Pancreas (tissue), 10 donors: ENCODE measurements around the gene LRSAM1. TPM values are rescaled to one million over a fixed set of nuclear protein-coding genes. Genes with fewer than 3 reads are reported as not detected.

Source experiments
- ATAC-seq, 4 donors: fragments of 200-7000 bp; cut with Tn5 transposase; one replicate each; pipeline versions ENCODE4 v1.8.0 to v1.9.1; 2020; ENCODE audit warnings: mild to moderate bottlenecking in 4 of 4, moderate library complexity in 4 of 4
- DNase-seq, 6 donors: peaks; one replicate each; pipeline ENCODE4 v3.0.0-alpha.2; 2020
- FAIRE-seq: peaks from 2 replicates; lab custom pipeline; 2012; peaks lifted over from hg19 to GRCh38; lab: Jason Lieb, UNC
- H3K27ac ChIP-seq, 4 donors: fragments of 200-600 bp; sonication (generic); 1 replicate in 3 of 4; 2 replicates in 1 of 4; pipeline versions ENCODE4 v1.5.0 to v1.8.0; 2020
- H3K27me3 ChIP-seq, 4 donors: fragments of 200-600 bp; one replicate each; pipeline ENCODE4 v1.8.0; 2021
- H3K36me3 ChIP-seq, 3 donors: fragments of 200-600 bp; sonication (generic) in 1 of 3; one replicate each; pipeline versions ENCODE4 v1.5.0 to v1.8.0; 2020 to 2021
- H3K4me1 ChIP-seq, 3 donors: fragments of 200-600 bp; one replicate each; pipeline ENCODE4 v1.8.0; 2021
- H3K4me3 ChIP-seq, 4 donors: fragments of 200-600 bp; sonication (generic) in 2 of 4; one replicate each; pipeline versions ENCODE4 v1.5.0 to v1.8.0; 2020 to 2021
- H3K9me3 ChIP-seq, 4 donors: fragments of 200-600 bp; one replicate each; pipeline ENCODE4 v1.8.0; 2021
- WGBS, 2 donors: extraction: QIAGEN DNeasy Blood & Tissue Kit; methylation state at CpG; one replicate each; pipeline ENCODE4 v1.1.7; 2013; 5-methylcytosine and 5-hydroxymethylcytosine counted together
- intact Hi-C, 3 donors: fragments of 100-400 bp; cut with DNase I; formaldehyde crosslinking; loops; one replicate each; pipeline versions ENCODE4 v1.11.1 to v1.14.2; 2022
- polyA plus RNA-seq, 2 donors: library from polyadenylated mRNA; stranded (reverse); fragments of 200-250 nt; gene quantifications; one replicate each; pipeline ENCODE4 v1.2.3, GENCODE V29; 2013
- total RNA-seq, 6 donors: library from RNA; stranded (reverse); fragmentation: NEBNext Ultra II Directional in 4 of 6; extraction: Animal tissue kit (Norgen Biotek cat#: 25700) in 4 of 6; gene quantifications; one replicate each; pipeline versions ENCODE4 v1.2.1 to v1.2.4, GENCODE V29; 2021 to 2023
- TF ChIP-seq, protein P1 (sequence below), 4 donors: fragments of 200-600 bp; sonication (generic) in 3 of 4; IDR thresholded peaks; one replicate each; pipeline versions ENCODE4 v1.5.0 to v1.8.0; 2021; ENCODE audit warnings: antibody characterized with exemption in 4 of 4
- donor health status: healthy with polysubstance abuse.
- donor health status: DM: no; HTN: no; CAD: no; lungs with moderate emphysema.
- donor health status: DM: no; HTN: no; CAD: no.
- donor health status: control.
- donor health status: control.
- donor health status: Bipolar disorder and iron deficiency.
- donor health status: DM: yes; HTN: yes; CAD: no.
- donor health status: DM: no; HTN: no; CAD: no.
- donor health status: DM: no; HTN: no; CAD: no.
- donor health status: DM: yes; HTN: yes; CAD: no.

Gene LRSAM1
- total and polyA plus RNA-seq, 8 donors = 4.3 to 24.9 (median 7.7) TPM

DNA sequence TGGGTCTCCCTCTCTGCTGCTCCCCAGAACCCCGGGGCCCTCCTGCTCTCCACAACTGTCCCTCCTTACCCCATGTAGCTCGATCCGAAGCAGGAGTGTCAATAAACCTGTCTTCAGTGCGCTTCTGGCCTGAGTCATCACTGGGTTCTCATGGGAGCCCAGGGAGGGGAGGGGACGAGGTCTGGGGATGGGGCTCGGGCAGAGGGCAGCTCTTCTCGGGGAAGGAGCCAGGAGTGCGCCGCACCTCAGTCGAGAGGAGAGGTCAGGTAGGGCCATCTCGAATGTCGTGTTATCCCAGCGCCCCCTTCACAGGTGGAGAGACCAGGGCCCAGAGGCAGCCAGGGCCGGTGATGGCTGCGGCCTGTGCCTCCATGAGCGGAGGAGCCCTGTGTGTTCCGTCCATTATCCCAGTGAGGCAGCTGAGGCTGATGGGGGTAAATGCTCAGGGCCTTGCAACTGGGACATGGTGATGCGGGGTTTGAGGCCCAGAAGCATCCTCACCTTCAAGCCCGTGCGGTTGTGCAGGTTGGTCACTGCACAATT is 52.1 kb downstream of the LRSAM1 start:
- no peak for FAIRE-seq
- ATAC-seq = no peak
- DNase-seq = no peak
- no peak overlapping the region for H3K4me3 ChIP-seq
- no peaks in the 10 kb centered on the region for H3K4me1 ChIP-seq
- peaks cover 8 to 49% (median 34%) of the 10 kb centered on the region in 3 donors for H3K36me3 ChIP-seq
- no peaks in the 10 kb centered on the region for H3K27me3 ChIP-seq
- intact Hi-C loops = loop anchor here in 2 of 3 donors (5.0 to 10.0 kb wide), 2 partner anchors 81 to 84 kb away; no protein-coding TSS in a partner anchor
- H3K9me3 ChIP-seq = no peaks in the 10 kb centered on the region
- WGBS, 2 donors = 88 to 89% methylated on average over 20 of the region's 20 CpGs
- TF ChIP-seq, protein P1, sequence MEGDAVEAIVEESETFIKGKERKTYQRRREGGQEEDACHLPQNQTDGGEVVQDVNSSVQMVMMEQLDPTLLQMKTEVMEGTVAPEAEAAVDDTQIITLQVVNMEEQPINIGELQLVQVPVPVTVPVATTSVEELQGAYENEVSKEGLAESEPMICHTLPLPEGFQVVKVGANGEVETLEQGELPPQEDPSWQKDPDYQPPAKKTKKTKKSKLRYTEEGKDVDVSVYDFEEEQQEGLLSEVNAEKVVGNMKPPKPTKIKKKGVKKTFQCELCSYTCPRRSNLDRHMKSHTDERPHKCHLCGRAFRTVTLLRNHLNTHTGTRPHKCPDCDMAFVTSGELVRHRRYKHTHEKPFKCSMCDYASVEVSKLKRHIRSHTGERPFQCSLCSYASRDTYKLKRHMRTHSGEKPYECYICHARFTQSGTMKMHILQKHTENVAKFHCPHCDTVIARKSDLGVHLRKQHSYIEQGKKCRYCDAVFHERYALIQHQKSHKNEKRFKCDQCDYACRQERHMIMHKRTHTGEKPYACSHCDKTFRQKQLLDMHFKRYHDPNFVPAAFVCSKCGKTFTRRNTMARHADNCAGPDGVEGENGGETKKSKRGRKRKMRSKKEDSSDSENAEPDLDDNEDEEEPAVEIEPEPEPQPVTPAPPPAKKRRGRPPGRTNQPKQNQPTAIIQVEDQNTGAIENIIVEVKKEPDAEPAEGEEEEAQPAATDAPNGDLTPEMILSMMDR (IDR thresholded peaks at IDR 0.05) = no peak
- H3K27ac ChIP-seq = no peak overlapping the region

DNA sequence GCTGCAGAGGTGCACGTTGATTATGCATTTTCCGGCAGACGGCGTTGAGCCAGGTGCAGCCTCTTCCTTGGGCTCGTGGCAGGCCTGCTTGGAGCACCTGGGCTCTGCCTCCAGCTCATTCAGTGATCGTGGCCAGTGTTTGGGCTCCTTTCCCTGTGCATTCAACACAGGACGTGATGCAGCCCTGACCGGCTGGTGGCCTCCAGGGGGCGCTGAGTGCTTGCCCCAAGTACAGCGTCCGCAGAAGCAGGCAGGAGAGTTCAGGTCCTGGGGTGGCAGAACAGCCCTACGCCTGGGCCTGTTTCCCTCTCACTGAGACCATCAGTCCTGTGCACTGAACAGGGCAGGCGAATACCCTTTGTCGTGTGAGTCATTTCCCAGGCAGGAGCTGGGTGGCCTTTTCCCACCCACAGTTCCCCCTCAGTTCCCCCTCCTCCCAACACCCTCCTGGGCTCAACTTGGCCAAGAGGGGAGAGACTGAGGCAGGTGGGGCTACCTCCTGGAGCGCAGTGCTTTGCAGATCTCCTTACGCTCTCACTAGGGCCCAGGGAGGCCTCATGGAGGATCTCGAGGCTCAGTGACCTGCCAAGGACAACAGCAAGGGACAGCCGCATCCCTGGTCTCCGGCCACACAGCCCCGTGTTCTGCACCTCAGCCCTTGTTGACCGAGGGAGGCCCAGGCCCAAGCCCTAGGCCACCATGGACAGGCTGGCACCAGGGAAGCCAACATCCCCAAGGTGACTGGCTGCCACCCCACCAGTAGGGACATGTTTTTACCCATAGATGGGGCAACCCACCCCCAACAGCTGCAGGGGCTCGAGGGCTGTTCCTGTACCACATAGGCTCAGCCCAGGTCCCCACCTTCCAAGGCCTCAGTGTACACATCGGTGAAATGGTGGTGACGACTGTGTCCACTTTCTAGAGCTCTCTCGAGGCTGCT is 52.9 kb downstream of the LRSAM1 start:
- TF ChIP-seq, protein P1 (IDR thresholded peaks at IDR 0.05) = peak; percentile 66 to 82 (median 72)
- intact Hi-C loops = loop anchor here in 2 of 3 donors (5.0 to 10.0 kb wide), 2 partner anchors 81 to 83 kb away; no protein-coding TSS in a partner anchor
- DNase-seq (peak; percentile 75 to 94 (median 84)), ATAC-seq (peak; percentile 75 to 87 (median 84)), FAIRE-seq (no peak)
- H3K4me1 ChIP-seq = no peaks in the 10 kb centered on the region
- H3K4me3 ChIP-seq = no peak overlapping the region
- WGBS, 2 donors = 47 to 48% methylated on average over 25 of the region's 25 CpGs
- H3K9me3 ChIP-seq = no peaks in the 10 kb centered on the region
- H3K36me3 ChIP-seq = peaks cover 10 to 57% (median 39%) of the 10 kb centered on the region in 3 donors
- H3K27me3 ChIP-seq = no peaks in the 10 kb centered on the region
- no peak overlapping the region for H3K27ac ChIP-seq

DNA sequence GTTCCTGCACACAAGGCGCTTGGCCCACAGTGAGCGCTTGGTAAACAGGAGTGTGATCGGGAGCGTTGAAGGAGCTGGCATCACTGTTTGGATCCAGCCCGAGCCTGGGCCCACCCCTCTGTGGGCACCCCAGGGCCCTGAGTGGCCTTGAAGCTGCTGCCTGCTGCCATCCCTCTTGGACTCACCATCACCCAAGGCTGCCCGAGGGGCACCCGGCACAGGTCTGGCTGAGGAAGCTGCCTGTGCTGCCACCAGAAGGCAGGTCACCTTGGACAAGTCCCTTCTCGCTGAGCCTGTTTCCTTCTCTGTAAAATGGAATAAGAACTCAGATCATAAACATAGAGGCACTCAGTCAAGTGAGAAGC is 53.6 kb downstream of the LRSAM1 start:
- H3K4me1 ChIP-seq = no peaks in the 10 kb centered on the region
- TF ChIP-seq, protein P1 (IDR thresholded peaks at IDR 0.05) = no peak
- H3K27ac ChIP-seq = no peak overlapping the region
- H3K27me3 ChIP-seq = no peaks in the 10 kb centered on the region
- no peak overlapping the region for H3K4me3 ChIP-seq
- H3K9me3 ChIP-seq = no peaks in the 10 kb centered on the region
- intact Hi-C loops = loop anchor here (5.0 to 10.0 kb wide), 2 partner anchors 80 to 82 kb away; no protein-coding TSS in a partner anchor
- H3K36me3 ChIP-seq = peaks cover 10 to 58% (median 39%) of the 10 kb centered on the region in 3 donors
- 75 to 76% methylated on average over 8 of the region's 8 CpGs for WGBS, 2 donors
- FAIRE-seq (no peak), DNase-seq (peak in 3 of 6 donors; percentile 36 to 58 (median 49)), ATAC-seq (no peak)

DNA sequence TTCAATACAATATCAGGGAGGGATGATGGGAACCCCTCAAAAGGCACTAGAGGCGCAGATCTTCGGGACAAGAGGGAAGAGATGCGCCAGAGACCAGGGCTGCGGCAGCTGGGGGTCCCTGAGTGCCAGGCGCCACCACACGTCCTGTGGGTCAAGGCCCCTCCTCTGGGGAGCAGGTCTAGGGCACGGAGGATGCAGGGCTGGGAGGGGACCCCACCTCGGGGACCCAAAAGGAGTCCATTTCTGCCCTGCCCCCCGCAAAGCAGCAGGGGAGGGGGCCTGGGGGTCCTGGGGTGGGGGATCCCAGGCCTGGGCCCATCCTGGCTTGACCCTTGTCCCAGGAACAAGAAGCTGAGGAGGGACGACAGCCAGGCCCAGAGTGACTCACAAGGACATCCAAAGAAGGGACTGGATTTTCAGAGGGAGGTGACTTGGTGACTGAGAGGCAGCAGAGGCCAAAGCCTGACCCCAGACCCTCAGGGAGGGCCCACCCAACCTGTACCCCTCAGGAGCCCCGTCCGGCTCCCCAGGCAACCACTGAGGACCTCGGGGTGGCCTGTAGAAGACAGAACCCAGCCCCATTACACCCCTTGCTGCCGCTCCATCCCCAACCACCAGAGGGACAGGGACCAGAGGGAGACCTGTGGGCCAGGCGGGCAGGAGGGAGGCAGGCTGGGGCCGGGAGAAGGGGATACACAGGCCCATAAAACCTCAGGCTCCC is 54.2 kb downstream of the LRSAM1 start:
- peak in 2 of 6 donors; percentile 45 to 73 for DNase-seq
- TF ChIP-seq, protein P1 (IDR thresholded peaks at IDR 0.05) = no peak
- Histone ChIP-seq H3K4me1 (no peaks in the 10 kb centered on the region), H3K36me3 (peaks cover 11 to 58% (median 39%) of the 10 kb centered on the region in 3 donors), H3K4me3 (no peak overlapping the region), H3K27ac (no peak overlapping the region), H3K9me3 (no peaks in the 10 kb centered on the region), H3K27me3 (no peaks in the 10 kb centered on the region)
- WGBS, 2 donors = 79% methylated on average over 15 to 16 of the region's 16 CpGs
- ATAC-seq = peak in 2 of 4 donors; percentile 27 to 29
- no peak for FAIRE-seq
- intact Hi-C loops = loop anchor here in 2 of 3 donors (5.0 to 10.0 kb wide), 2 partner anchors 79 to 82 kb away; no protein-coding TSS in a partner anchor
